Measurements from ENCODE around the gene PLCB3. TPM values are rescaled to one million over a fixed set of nuclear protein-coding genes. Genes with fewer than 3 reads are reported as not detected.
A peak's percentile ranks its signal among the peaks of the same experiment; 100 is the strongest.

Gene PLCB3
- total RNA-seq, 1 donor from 2014 or later = 9.4 TPM

DNA sequence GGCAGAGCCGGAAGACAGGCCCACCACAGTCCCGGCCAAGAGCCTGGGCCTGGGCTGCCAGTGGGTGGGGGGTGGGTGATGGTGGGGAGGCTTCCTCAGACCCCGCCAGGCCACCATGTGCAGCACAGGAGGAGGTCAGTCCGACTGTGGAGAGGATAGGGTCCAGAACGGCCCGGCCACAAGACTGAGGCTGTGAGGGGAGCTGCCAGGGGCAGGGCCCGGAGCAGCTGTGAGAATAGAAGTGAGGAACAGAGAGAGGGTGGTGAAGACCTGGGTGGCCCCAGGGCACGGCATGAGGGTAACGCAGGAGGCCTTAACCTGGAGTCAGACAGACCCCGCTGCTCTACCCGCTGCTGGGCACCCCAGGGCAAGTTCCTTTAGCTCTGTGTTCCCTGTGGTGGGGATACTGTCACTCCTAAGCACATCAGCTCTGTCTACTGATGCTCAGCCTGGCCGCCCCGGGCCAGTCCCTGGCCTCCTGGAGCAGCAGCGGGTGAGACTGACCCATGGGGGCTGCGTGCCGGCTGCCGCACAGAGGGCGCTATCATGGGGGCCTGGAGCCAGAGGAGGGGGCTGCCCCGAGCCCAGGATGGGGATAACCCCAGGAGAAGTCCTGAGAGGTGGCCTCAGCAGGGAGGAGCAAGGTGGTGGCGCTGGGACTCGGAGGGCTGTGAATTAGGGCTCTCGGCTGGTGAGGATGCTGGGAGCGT is 43.1 kb upstream of the PLCB3 start:
- H3K4me3 ChIP-seq (ENCODE audit: low read length in 3 of 3) = peak overlapping the region; percentile 52 to 67 (median 54)
- H3K4me1 ChIP-seq (ENCODE audit: control insufficient read depth in 3 of 3, insufficient read depth in 3 of 3, low read length in 3 of 3) = peaks cover 15 to 35% (median 32%) of the 10 kb centered on the region in 3 donors
- H3K27ac ChIP-seq (ENCODE audit: low read depth, low read length) = peak overlapping the region; percentile 83
- peak overlapping the region; percentile 54 to 64 (median 62) for H3K9ac ChIP-seq (ENCODE audit: low read depth in 1 of 3, low read length in 3 of 3)
- no peaks in the 10 kb centered on the region for H3K27me3 ChIP-seq (ENCODE audit: control insufficient read depth in 3 of 3, insufficient read depth in 3 of 3, low read length in 3 of 3)
- peaks cover 18 to 25% (median 19%) of the 10 kb centered on the region in 3 donors for H3K36me3 ChIP-seq (ENCODE audit: control insufficient read depth in 3 of 3, insufficient read depth in 3 of 3, low read length in 3 of 3)
- H3K9me3 ChIP-seq (ENCODE audit: control insufficient read depth in 3 of 3, low read length in 3 of 3) = no peaks in the 10 kb centered on the region

DNA sequence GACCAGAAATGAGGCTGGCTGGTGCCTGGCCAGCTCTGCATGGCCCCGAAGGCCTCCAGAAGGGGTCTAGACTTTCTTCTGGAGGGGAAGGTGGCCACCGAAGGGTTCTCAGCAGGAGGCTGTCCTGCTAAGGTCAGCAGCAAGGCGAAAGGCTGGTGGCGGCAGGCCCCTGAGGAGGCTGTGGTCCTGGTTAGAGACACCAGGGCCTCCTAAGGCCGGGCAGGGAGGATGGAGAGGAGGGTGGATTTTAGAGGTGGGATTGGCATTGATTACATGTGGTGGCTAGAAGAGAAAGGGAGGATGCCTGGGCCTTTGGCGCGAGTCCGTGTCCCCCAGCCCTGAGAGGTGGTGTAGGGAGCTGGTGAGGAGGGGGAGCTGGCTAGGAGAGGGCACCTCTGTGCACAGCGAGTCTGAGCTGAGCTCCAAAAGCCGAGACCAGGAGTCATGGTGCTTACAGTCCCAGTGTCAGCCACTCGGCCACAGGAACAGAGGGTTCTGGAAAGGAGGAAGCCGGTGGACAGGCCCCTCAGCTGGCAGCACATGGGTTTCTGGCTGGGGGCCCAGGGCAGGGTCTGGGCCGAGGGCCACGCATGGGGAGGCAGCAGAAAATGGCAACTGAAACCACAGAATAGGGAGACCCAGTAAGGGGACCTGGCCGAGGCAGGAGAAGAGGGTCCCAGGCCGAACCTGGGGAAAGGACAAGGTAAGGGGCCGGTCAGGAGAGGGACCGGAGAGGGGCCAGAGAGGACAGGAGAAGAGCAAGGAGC is 42.4 kb upstream of the PLCB3 start:
- peaks cover 15 to 35% (median 31%) of the 10 kb centered on the region in 3 donors for H3K4me1 ChIP-seq (ENCODE audit: control insufficient read depth in 3 of 3, insufficient read depth in 3 of 3, low read length in 3 of 3)
- H3K27ac ChIP-seq (ENCODE audit: low read depth, low read length) = peak overlapping the region; percentile 83
- H3K9me3 ChIP-seq (ENCODE audit: control insufficient read depth in 3 of 3, low read length in 3 of 3) = no peaks in the 10 kb centered on the region
- H3K4me3 ChIP-seq (ENCODE audit: low read length in 3 of 3) = no peak overlapping the region
- peak overlapping the region in 1 of 3 donors; percentile 64 for H3K9ac ChIP-seq (ENCODE audit: low read depth in 1 of 3, low read length in 3 of 3)
- H3K36me3 ChIP-seq (ENCODE audit: control insufficient read depth in 3 of 3, insufficient read depth in 3 of 3, low read length in 3 of 3) = peaks cover 11 to 17% (median 11%) of the 10 kb centered on the region in 3 donors
- no peaks in the 10 kb centered on the region for H3K27me3 ChIP-seq (ENCODE audit: control insufficient read depth in 3 of 3, insufficient read depth in 3 of 3, low read length in 3 of 3)

DNA sequence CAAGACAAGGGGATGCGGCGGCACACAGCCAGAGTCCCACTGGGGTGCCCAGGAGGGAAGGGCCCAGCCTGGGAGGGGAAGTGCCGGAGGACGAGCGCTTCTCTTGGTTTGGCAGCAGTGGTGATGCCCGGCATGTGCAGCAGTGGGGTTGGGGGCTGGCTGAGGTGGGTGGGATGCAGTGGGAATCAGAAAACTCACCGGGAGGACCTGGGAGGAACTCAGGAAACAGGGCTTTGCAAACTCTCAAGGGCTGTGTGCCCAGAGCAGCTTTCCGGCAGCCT is 41.8 kb upstream of the PLCB3 start:
- Histone ChIP-seq H3K4me1 (ENCODE audit: control insufficient read depth in 3 of 3, insufficient read depth in 3 of 3, low read length in 3 of 3) (peaks cover 10 to 30% (median 26%) of the 10 kb centered on the region in 3 donors), H3K27ac (ENCODE audit: low read depth, low read length) (no peak overlapping the region)

DNA sequence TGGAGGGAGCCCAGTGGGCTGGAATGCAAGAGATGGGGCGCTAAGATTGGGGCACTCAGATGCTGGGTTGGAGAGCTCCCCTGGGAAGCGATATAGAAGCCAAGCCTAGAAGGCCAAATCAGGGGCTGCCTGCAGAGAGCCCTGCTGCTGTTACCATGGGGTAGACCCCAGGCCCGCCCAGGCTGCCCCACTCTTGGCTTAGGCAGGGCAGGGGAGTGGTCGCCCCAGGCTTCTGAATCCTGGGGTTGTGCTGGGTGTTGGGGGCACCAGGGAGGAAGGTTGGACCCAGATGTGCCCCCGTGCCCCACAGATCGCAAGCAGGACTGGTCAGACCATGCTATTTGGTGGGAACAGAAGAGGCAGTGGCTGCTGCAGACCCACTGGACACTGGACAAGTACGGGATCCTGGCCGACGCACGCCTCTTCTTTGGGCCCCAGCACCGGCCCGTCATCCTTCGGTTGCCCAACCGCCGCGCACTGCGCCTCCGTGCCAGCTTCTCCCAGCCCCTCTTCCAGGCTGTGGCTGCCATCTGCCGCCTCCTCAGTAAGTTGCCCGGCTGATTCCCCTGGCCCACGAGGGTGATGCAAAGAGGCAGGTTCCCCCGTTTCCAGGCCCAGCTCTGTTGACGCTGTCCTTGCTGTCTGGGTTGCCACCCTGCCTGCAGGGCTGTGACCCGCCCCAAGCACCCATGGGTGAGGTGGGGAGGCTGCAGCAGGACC is 40.9 kb upstream of the PLCB3 start:
- Histone ChIP-seq H3K9ac (ENCODE audit: low read depth in 1 of 3, low read length in 3 of 3) (no peak overlapping the region), H3K27ac (ENCODE audit: low read depth, low read length) (no peak overlapping the region), H3K36me3 (ENCODE audit: control insufficient read depth in 3 of 3, insufficient read depth in 3 of 3, low read length in 3 of 3) (peaks cover 8 to 15% (median 8%) of the 10 kb centered on the region in 3 donors), H3K27me3 (ENCODE audit: control insufficient read depth in 3 of 3, insufficient read depth in 3 of 3, low read length in 3 of 3) (no peaks in the 10 kb centered on the region), H3K4me1 (ENCODE audit: control insufficient read depth in 3 of 3, insufficient read depth in 3 of 3, low read length in 3 of 3) (peaks cover 5 to 24% (median 21%) of the 10 kb centered on the region in 3 donors), H3K9me3 (ENCODE audit: control insufficient read depth in 3 of 3, low read length in 3 of 3) (no peaks in the 10 kb centered on the region), H3K4me3 (ENCODE audit: low read length in 3 of 3) (no peak overlapping the region)

More for the DNA sequence above, 41.8 kb upstream of the PLCB3 start:
- no peak overlapping the region for H3K9ac ChIP-seq (ENCODE audit: low read depth in 1 of 3, low read length in 3 of 3)
- peaks cover 8 to 15% (median 9%) of the 10 kb centered on the region in 3 donors for H3K36me3 ChIP-seq (ENCODE audit: control insufficient read depth in 3 of 3, insufficient read depth in 3 of 3, low read length in 3 of 3)
- no peak overlapping the region for H3K4me3 ChIP-seq (ENCODE audit: low read length in 3 of 3)
- no peaks in the 10 kb centered on the region for H3K27me3 ChIP-seq (ENCODE audit: control insufficient read depth in 3 of 3, insufficient read depth in 3 of 3, low read length in 3 of 3)
- no peaks in the 10 kb centered on the region for H3K9me3 ChIP-seq (ENCODE audit: control insufficient read depth in 3 of 3, low read length in 3 of 3)

DNA sequence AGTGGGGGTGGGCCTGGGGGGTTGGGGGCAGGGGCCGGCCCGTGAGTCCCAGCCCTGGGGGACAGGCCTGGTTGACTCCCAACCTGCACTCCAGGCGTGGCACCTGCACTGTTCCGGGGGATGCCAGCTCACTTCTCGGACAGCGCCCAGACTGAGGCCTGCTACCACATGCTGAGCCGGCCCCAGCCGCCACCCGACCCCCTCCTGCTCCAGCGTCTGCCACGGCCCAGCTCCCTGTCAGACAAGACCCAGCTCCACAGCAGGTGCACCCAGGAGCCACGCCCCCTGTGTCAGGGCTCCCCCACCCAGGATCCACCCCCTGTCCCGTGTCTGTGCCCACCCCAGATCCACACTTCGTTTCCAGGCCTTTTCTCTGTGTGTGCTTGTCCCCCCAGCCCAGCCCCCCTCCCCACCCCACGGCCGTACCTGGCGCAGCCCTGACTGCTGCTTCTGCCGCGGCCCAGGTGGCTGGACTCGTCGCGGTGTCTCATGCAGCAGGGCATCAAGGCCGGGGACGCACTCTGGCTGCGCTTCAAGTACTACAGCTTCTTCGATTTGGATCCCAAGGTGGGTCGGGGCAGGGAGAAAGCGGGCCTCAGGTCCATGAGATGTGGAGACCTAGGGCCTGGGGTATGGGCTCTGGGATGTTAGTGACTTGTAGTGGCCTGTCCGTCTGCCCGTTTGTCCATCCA is 40.0 kb upstream of the PLCB3 start:
- H3K36me3 ChIP-seq (ENCODE audit: control insufficient read depth in 3 of 3, insufficient read depth in 3 of 3, low read length in 3 of 3) = peaks cover 4 to 10% (median 4%) of the 10 kb centered on the region in 3 donors
- no peaks in the 10 kb centered on the region for H3K9me3 ChIP-seq (ENCODE audit: control insufficient read depth in 3 of 3, low read length in 3 of 3)
- H3K9ac ChIP-seq (ENCODE audit: low read depth in 1 of 3, low read length in 3 of 3) = no peak overlapping the region
- no peaks in the 10 kb centered on the region for H3K27me3 ChIP-seq (ENCODE audit: control insufficient read depth in 3 of 3, insufficient read depth in 3 of 3, low read length in 3 of 3)
- H3K27ac ChIP-seq (ENCODE audit: low read depth, low read length) = no peak overlapping the region
- H3K4me1 ChIP-seq (ENCODE audit: control insufficient read depth in 3 of 3, insufficient read depth in 3 of 3, low read length in 3 of 3) = peaks cover 5 to 19% (median 14%) of the 10 kb centered on the region in 3 donors
- no peak overlapping the region for H3K4me3 ChIP-seq (ENCODE audit: low read length in 3 of 3)

DNA sequence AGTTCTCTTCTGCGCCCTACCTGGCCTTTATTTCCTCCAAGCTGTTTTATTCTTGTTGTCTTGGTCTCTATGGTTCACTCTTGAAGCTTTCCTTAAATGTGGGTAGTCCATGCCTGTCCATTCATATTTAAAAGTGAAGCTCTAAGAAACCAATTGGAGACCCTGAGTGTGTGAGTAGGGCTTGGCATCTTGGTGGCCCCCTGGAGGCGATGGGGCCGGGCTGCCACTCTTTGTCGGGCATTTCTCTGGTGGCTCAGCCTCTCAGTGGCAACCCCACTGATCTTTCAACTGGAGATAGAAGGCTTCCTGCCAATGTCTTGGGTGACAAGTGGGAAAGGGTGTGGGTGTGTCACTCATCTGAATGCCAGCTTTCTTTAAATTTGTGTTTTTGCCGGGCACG is 34.5 kb upstream of the PLCB3 start:
- Histone ChIP-seq H3K27me3 (ENCODE audit: control insufficient read depth in 3 of 3, insufficient read depth in 3 of 3, low read length in 3 of 3) (no peaks in the 10 kb centered on the region), H3K9ac (ENCODE audit: low read depth in 1 of 3, low read length in 3 of 3) (no peak overlapping the region), H3K4me1 (ENCODE audit: control insufficient read depth in 3 of 3, insufficient read depth in 3 of 3, low read length in 3 of 3) (peaks cover 13 to 14% (median 13%) of the 10 kb centered on the region in 3 donors), H3K9me3 (ENCODE audit: control insufficient read depth in 3 of 3, low read length in 3 of 3) (no peaks in the 10 kb centered on the region), H3K36me3 (ENCODE audit: control insufficient read depth in 3 of 3, insufficient read depth in 3 of 3, low read length in 3 of 3) (peaks cover 6 to 14% (median 7%) of the 10 kb centered on the region in 3 donors), H3K27ac (ENCODE audit: low read depth, low read length) (no peak overlapping the region), H3K4me3 (ENCODE audit: low read length in 3 of 3) (no peak overlapping the region)

DNA sequence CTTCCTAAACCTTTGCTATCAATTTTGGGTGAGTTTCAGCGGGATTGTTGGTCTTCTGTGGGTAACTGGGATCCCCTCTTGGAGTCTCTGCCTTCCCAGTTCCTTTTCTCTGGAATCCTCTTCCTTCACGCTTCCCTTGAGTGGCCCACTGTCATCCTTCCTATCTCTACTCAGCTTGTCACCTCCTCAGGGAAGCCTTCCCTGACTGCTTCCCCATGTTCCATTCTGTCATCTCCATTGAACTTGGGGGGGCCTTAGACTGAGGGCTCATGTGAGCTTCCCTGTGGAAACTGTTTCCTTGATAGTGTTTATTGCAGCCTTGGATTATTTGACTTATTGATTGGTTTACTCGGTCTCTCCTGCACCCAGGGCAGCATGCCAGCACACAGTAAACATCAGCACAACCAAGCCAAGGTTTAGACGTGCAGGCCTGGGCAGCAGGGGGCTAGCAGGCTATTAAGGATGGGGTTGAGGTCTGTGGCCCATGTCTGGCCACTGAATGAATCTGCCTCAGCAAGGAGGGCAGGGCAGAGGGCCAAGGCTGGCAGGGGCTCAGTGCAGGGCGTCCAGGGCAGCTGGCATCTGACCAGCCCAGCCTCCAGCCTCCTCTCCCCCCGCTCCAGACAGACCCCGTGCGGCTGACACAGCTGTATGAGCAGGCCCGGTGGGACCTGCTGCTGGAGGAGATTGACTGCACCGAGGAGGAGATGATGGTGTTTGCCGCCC is 32.5 kb upstream of the PLCB3 start:
- no peaks in the 10 kb centered on the region for H3K27me3 ChIP-seq (ENCODE audit: control insufficient read depth in 3 of 3, insufficient read depth in 3 of 3, low read length in 3 of 3)
- H3K4me3 ChIP-seq (ENCODE audit: low read length in 3 of 3) = no peak overlapping the region
- H3K9me3 ChIP-seq (ENCODE audit: control insufficient read depth in 3 of 3, low read length in 3 of 3) = no peaks in the 10 kb centered on the region
- peak overlapping the region in 1 of 3 donors; percentile 50 for H3K9ac ChIP-seq (ENCODE audit: low read depth in 1 of 3, low read length in 3 of 3)
- H3K27ac ChIP-seq (ENCODE audit: low read depth, low read length) = no peak overlapping the region
- peaks cover 28 to 30% (median 28%) of the 10 kb centered on the region in 3 donors for H3K4me1 ChIP-seq (ENCODE audit: control insufficient read depth in 3 of 3, insufficient read depth in 3 of 3, low read length in 3 of 3)
- H3K36me3 ChIP-seq (ENCODE audit: control insufficient read depth in 3 of 3, insufficient read depth in 3 of 3, low read length in 3 of 3) = peaks cover 6 to 8% (median 8%) of the 10 kb centered on the region in 3 donors

DNA sequence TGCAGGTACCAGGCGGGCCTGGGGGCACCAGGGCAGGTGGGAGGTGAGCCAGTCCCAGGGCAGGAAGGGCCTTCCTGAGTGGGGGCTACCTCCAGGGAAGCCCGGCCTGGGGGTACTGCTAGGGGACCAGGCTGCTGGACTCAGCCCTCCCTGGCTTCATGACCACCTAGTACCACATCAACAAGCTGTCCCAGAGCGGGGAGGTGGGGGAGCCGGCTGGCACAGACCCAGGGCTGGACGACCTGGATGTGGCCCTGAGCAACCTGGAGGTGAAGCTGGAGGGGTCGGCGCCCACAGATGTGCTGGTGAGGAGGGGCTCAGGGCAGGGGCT is 32.0 kb upstream of the PLCB3 start:
- Histone ChIP-seq H3K36me3 (ENCODE audit: control insufficient read depth in 3 of 3, insufficient read depth in 3 of 3, low read length in 3 of 3) (peaks cover 8 to 13% (median 11%) of the 10 kb centered on the region in 3 donors), H3K27ac (ENCODE audit: low read depth, low read length) (no peak overlapping the region), H3K9me3 (ENCODE audit: control insufficient read depth in 3 of 3, low read length in 3 of 3) (no peaks in the 10 kb centered on the region), H3K9ac (ENCODE audit: low read depth in 1 of 3, low read length in 3 of 3) (peak overlapping the region in 1 of 3 donors; percentile 50), H3K27me3 (ENCODE audit: control insufficient read depth in 3 of 3, insufficient read depth in 3 of 3, low read length in 3 of 3) (no peaks in the 10 kb centered on the region), H3K4me3 (ENCODE audit: low read length in 3 of 3) (no peak overlapping the region), H3K4me1 (ENCODE audit: control insufficient read depth in 3 of 3, insufficient read depth in 3 of 3, low read length in 3 of 3) (peaks cover 34 to 35% (median 34%) of the 10 kb centered on the region in 3 donors)

DNA sequence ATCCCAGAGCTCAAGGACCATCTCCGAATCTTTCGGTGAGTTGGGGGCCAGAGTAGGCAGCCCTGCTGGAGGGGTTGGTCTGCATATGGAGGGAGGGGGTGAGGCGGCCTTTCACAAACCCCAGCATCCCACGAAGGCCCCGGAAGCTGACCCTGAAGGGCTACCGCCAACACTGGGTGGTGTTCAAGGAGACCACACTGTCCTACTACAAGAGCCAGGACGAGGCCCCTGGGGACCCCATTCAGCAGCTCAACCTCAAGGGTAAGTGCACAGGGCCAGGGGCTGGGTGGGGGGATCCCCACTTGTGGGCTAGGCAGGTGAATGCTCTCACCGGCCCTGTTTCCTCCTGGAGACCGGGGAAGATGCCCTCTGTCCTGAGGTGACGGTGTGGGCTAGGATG is 31.6 kb upstream of the PLCB3 start:
- Histone ChIP-seq H3K27me3 (ENCODE audit: control insufficient read depth in 3 of 3, insufficient read depth in 3 of 3, low read length in 3 of 3) (no peaks in the 10 kb centered on the region), H3K27ac (ENCODE audit: low read depth, low read length) (no peak overlapping the region), H3K9ac (ENCODE audit: low read depth in 1 of 3, low read length in 3 of 3) (no peak overlapping the region), H3K4me3 (ENCODE audit: low read length in 3 of 3) (no peak overlapping the region), H3K36me3 (ENCODE audit: control insufficient read depth in 3 of 3, insufficient read depth in 3 of 3, low read length in 3 of 3) (peaks cover 8 to 15% (median 13%) of the 10 kb centered on the region in 3 donors), H3K9me3 (ENCODE audit: control insufficient read depth in 3 of 3, low read length in 3 of 3) (no peaks in the 10 kb centered on the region), H3K4me1 (ENCODE audit: control insufficient read depth in 3 of 3, insufficient read depth in 3 of 3, low read length in 3 of 3) (peaks cover 38 to 39% (median 38%) of the 10 kb centered on the region in 3 donors)
